NCI-H2171 (cell line): ENCODE data around the gene PBX3.

ENCODE experiments used
- DNase-seq: peaks from one replicate; lab custom pipeline; 2025; lab: John Stamatoyannopoulos, UW

PBX3 gene

GRCh38 chr9:125950880-125951471 is 203.8 kb downstream of the PBX3 start:
- no peak for DNase-seq

- DNase-seq, result no peak
Measured at GRCh38 chr9:125953314-125954019, 206.3 kb downstream of the PBX3 start.

- no peak for DNase-seq
Measured at GRCh38 chr9:125956102-125956501, 208.9 kb downstream of the PBX3 start.

- no peak for DNase-seq
Measured at GRCh38 chr9:125959315-125959714, 212.1 kb downstream of the PBX3 start.

GRCh38 chr9:125959951-125960619 is 212.9 kb downstream of the PBX3 start:
- no peak for DNase-seq

GRCh38 chr9:125960626-125961025 is 213.5 kb downstream of the PBX3 start:
- DNase-seq, result no peak

- DNase-seq, result no peak
Measured at GRCh38 chr9:125961072-125961471, 213.9 kb downstream of the PBX3 start.

- DNase-seq, result no peak
Measured at GRCh38 chr9:125963932-125964331, 216.8 kb downstream of the PBX3 start.

GRCh38 chr9:125964702-125965225 is 217.6 kb downstream of the PBX3 start:
- no peak for DNase-seq

GRCh38 chr9:125965477-125965876 is 218.3 kb downstream of the PBX3 start:
- DNase-seq, result no peak

- DNase-seq, result no peak
Measured at GRCh38 chr9:125966466-125966865, 219.3 kb downstream of the PBX3 start.

- DNase-seq, result peak; percentile 76
Measured at GRCh38 chr9:125966959-125967711, 220.0 kb downstream of the PBX3 start.

GRCh38 chr9:125968714-125969374 is 221.7 kb downstream of the PBX3 start:
- DNase-seq, result no peak

- DNase-seq, result no peak
Measured at GRCh38 chr9:125969462-125969861, 222.3 kb downstream of the PBX3 start.

- no peak for DNase-seq
Measured at GRCh38 chr9:125969868-125970267, 222.7 kb downstream of the PBX3 start.

GRCh38 chr9:125970340-125970739 is 223.2 kb downstream of the PBX3 start:
- DNase-seq, result no peak

GRCh38 chr9:125971050-125971449 is 223.9 kb downstream of the PBX3 start:
- no peak for DNase-seq

GRCh38 chr9:125972012-125972729 is 225.0 kb downstream of the PBX3 start:
- DNase-seq, result no peak

GRCh38 chr9:125973547-125973946 is 226.4 kb downstream of the PBX3 start:
- DNase-seq, result no peak

GRCh38 chr9:125974705-125975104 is 227.5 kb downstream of the PBX3 start:
- no peak for DNase-seq

GRCh38 chr9:125977223-125977622 is 230.1 kb downstream of the PBX3 start:
- no peak for DNase-seq
